ENCODE data around the gene WFDC11.

DNA sequence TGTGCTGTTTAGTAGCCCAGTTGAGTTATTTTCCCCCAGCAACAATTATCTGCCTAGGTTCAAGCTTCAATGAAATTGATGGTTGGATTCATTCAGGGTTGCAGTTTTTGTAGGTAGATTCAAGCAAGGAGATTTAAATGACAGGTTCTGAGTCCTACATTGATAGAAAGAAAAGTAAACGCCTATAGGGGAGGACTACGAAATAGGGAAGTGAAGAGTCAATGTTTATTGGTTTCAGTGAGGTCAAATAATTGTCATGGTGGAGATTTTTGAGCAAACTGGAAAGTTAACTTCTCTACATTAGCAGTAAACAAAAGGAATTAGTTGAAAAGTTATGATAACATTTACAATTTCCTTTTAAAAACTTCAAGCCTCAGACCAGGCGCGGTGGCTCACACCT, 31.1 kb upstream of the WFDC11 start:
- TF ChIP-seq CTCF (IDR thresholded peaks at IDR 0.05; ENCODE audit: low read depth, low read length) (no peak), POLR2A (IDR thresholded peaks at IDR 0.05; ENCODE audit: extremely low read depth, insufficient read length) (no peak)

Data from NB4 (cell line).